WTC11 (cell line): ENCODE measurements around the gene CENPL. TPM values are rescaled to one million over a fixed set of nuclear protein-coding genes. Genes with fewer than 3 reads are reported as not detected.

Experiments used
- ATAC-seq: fragments of 200-7000 bp; cut with Tn5 transposase; 2 replicates; pipeline ENCODE4 v1.10.0; 2021; ENCODE audit warnings: mild to moderate bottlenecking, moderate library complexity
- CTCF ChIA-PET: fragments of 300-600 bp; sonication (Branson Sonifier 250); formaldehyde crosslinking; loops from one replicate; lab custom pipeline; 2021; ENCODE audit warnings: antibody characterized with exemption; lab: Charles Lee
- POLR2A ChIA-PET: fragments of 350-600 bp; sonication (Branson Sonifier 250); formaldehyde crosslinking; loops from one replicate; lab custom pipeline; 2021; ENCODE audit warnings: antibody characterized with exemption; lab: Charles Lee
- DNase-seq: peaks from one replicate; pipeline ENCODE4 v3.0.0; 2021; ENCODE audit warnings: low spot score
- H3K27ac Mint-ChIP-seq: 2 replicates; pipeline ENCODE4 v1.8.0; 2021; ENCODE audit warnings: mixed read lengths
- H3K27me3 Mint-ChIP-seq: 2 replicates; pipeline ENCODE4 v1.8.0; 2021; ENCODE audit warnings: low read depth, mild to moderate bottlenecking, moderate library complexity, mixed read lengths
- H3K36me3 Mint-ChIP-seq: 2 replicates; pipeline ENCODE4 v1.8.0; 2021; ENCODE audit warnings: mixed read lengths
- H3K4me1 Mint-ChIP-seq: 2 replicates; pipeline ENCODE4 v1.8.0; 2022; ENCODE audit warnings: mixed read lengths
- H3K4me3 Mint-ChIP-seq: 2 replicates; pipeline ENCODE4 v1.8.0; 2021; ENCODE audit warnings: mild to moderate bottlenecking, moderate library complexity, mixed read lengths
- H3K9me3 Mint-ChIP-seq: 2 replicates; pipeline ENCODE4 v1.8.0; 2021; ENCODE audit warnings: mixed read lengths
- AFF4 ChIP-seq: sonication (generic); formaldehyde crosslinking; IDR thresholded peaks from 2 replicates; pipeline ENCODE4 v1.8.1; 2023; ENCODE audit warnings: mild to moderate bottlenecking, missing genetic modification reagents, borderline replicate concordance
- ETV6 ChIP-seq: sonication (generic); formaldehyde crosslinking; IDR thresholded peaks from 2 replicates; pipeline ENCODE4 v1.8.1; 2022; ENCODE audit warnings: mild to moderate bottlenecking, missing genetic modification reagents
- GABPB1 ChIP-seq: sonication (generic); formaldehyde crosslinking; IDR thresholded peaks from 2 replicates; pipeline ENCODE4 v1.8.1; 2023; ENCODE audit warnings: mild to moderate bottlenecking, missing genetic modification reagents
- MYBL2 ChIP-seq: sonication (generic); formaldehyde crosslinking; IDR thresholded peaks from 2 replicates; pipeline ENCODE4 v1.8.1; 2023; ENCODE audit warnings: mild to moderate bottlenecking, moderate library complexity, missing genetic modification reagents
- NFATC4 ChIP-seq: fragments of 250-450 bp; sonication (Bioruptor Pico); IDR thresholded peaks from 2 replicates; pipeline ENCODE4 v1.9.0; 2021; ENCODE audit warnings: mild to moderate bottlenecking
- NFE2L1 ChIP-seq: sonication (generic); formaldehyde crosslinking; IDR thresholded peaks from 2 replicates; pipeline ENCODE4 v1.8.1; 2023; ENCODE audit warnings: missing genetic modification reagents
- OVOL2 ChIP-seq: fragments of 250-450 bp; sonication (Bioruptor Pico); IDR thresholded peaks from 2 replicates; pipeline ENCODE4 v1.9.0; 2021; ENCODE audit warnings: mild to moderate bottlenecking, borderline replicate concordance
- RORB ChIP-seq: fragments of 250-450 bp; sonication (Bioruptor Pico); IDR thresholded peaks from 2 replicates; pipeline ENCODE4 v1.9.0; 2021; ENCODE audit warnings: mild to moderate bottlenecking
- SMAD3 ChIP-seq: sonication (generic); formaldehyde crosslinking; IDR thresholded peaks from 2 replicates; pipeline ENCODE4 v1.8.0; 2022; ENCODE audit warnings: missing genetic modification reagents, mild to moderate bottlenecking, borderline replicate concordance
- SMAD4 ChIP-seq: sonication (generic); formaldehyde crosslinking; IDR thresholded peaks from 2 replicates; pipeline ENCODE4 v1.8.0; 2022; ENCODE audit warnings: mild to moderate bottlenecking, missing genetic modification reagents
- SOX15 ChIP-seq: fragments of 250-450 bp; sonication (Bioruptor Pico); IDR thresholded peaks from 2 replicates; pipeline ENCODE4 v1.9.0; 2021; ENCODE audit warnings: mild to moderate bottlenecking
- TP53 ChIP-seq: sonication (generic); formaldehyde crosslinking; IDR thresholded peaks from 2 replicates; pipeline ENCODE4 v1.8.1; 2023; ENCODE audit warnings: mild to moderate bottlenecking, missing genetic modification reagents
- USF1 ChIP-seq: sonication (generic); formaldehyde crosslinking; IDR thresholded peaks from 2 replicates; pipeline ENCODE4 v1.8.0; 2022; ENCODE audit warnings: mild to moderate bottlenecking, missing genetic modification reagents
- ZNF138 ChIP-seq: sonication (generic); formaldehyde crosslinking; conservative IDR thresholded peaks from 2 replicates; pipeline ENCODE4 v1.8.1; 2022; ENCODE audit warnings: mild to moderate bottlenecking, moderate library complexity, missing genetic modification reagents
- ZNF219 ChIP-seq: sonication (generic); formaldehyde crosslinking; IDR thresholded peaks from 2 replicates; pipeline ENCODE4 v1.8.0; 2023; ENCODE audit warnings: missing genetic modification reagents, mild to moderate bottlenecking, borderline replicate concordance
- ZNF232 ChIP-seq: sonication (generic); formaldehyde crosslinking; IDR thresholded peaks from 2 replicates; pipeline ENCODE4 v1.8.0; 2022; ENCODE audit warnings: mild to moderate bottlenecking, missing genetic modification reagents
- ZNF512 ChIP-seq: sonication (generic); formaldehyde crosslinking; IDR thresholded peaks from 2 replicates; pipeline ENCODE4 v1.8.1; 2022; ENCODE audit warnings: missing genetic modification reagents, borderline replicate concordance
- total RNA-seq: library from RNA; stranded (reverse); gene quantifications from 3 replicates; pipeline ENCODE4 v1.2.3, GENCODE V29; 2021
- TF ChIP-seq, protein P1 (sequence below): fragments of 250-450 bp; sonication (Bioruptor Pico); IDR thresholded peaks from 2 replicates; pipeline ENCODE4 v1.9.0; 2021; ENCODE audit warnings: mild to moderate bottlenecking
- TF ChIP-seq, protein P2 (sequence below): sonication (generic); formaldehyde crosslinking; IDR thresholded peaks from 2 replicates; pipeline ENCODE4 v1.8.0; 2022; ENCODE audit warnings: mild to moderate bottlenecking, missing genetic modification reagents
- TF ChIP-seq, protein P3 (sequence below): sonication (generic); formaldehyde crosslinking; IDR thresholded peaks from 2 replicates; pipeline ENCODE4 v1.8.1; 2023; ENCODE audit warnings: mild to moderate bottlenecking, moderate library complexity, missing genetic modification reagents

The CENPL gene
- total RNA-seq, 1 experiment from 2014 or later, result 20.1 TPM

GRCh38 chr1:173768827-173769226, 55.9 kb downstream of the CENPL start (continued):
- no peak for TF ChIP-seq GABPB1 (CRISPR knock-in tag)
- TF ChIP-seq MYBL2 (CRISPR knock-in tag), result no peak
- TF ChIP-seq USF1 (CRISPR knock-in tag), result no peak
- no peak for TF ChIP-seq SMAD3
- TF ChIP-seq RORB (CRISPR knock-in tag), result no peak
- TF ChIP-seq, protein P1, sequence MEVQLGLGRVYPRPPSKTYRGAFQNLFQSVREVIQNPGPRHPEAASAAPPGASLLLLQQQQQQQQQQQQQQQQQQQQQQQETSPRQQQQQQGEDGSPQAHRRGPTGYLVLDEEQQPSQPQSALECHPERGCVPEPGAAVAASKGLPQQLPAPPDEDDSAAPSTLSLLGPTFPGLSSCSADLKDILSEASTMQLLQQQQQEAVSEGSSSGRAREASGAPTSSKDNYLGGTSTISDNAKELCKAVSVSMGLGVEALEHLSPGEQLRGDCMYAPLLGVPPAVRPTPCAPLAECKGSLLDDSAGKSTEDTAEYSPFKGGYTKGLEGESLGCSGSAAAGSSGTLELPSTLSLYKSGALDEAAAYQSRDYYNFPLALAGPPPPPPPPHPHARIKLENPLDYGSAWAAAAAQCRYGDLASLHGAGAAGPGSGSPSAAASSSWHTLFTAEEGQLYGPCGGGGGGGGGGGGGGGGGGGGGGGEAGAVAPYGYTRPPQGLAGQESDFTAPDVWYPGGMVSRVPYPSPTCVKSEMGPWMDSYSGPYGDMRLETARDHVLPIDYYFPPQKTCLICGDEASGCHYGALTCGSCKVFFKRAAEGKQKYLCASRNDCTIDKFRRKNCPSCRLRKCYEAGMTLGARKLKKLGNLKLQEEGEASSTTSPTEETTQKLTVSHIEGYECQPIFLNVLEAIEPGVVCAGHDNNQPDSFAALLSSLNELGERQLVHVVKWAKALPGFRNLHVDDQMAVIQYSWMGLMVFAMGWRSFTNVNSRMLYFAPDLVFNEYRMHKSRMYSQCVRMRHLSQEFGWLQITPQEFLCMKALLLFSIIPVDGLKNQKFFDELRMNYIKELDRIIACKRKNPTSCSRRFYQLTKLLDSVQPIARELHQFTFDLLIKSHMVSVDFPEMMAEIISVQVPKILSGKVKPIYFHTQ (CRISPR knock-in tag), result no peak
- TF ChIP-seq, protein P2, sequence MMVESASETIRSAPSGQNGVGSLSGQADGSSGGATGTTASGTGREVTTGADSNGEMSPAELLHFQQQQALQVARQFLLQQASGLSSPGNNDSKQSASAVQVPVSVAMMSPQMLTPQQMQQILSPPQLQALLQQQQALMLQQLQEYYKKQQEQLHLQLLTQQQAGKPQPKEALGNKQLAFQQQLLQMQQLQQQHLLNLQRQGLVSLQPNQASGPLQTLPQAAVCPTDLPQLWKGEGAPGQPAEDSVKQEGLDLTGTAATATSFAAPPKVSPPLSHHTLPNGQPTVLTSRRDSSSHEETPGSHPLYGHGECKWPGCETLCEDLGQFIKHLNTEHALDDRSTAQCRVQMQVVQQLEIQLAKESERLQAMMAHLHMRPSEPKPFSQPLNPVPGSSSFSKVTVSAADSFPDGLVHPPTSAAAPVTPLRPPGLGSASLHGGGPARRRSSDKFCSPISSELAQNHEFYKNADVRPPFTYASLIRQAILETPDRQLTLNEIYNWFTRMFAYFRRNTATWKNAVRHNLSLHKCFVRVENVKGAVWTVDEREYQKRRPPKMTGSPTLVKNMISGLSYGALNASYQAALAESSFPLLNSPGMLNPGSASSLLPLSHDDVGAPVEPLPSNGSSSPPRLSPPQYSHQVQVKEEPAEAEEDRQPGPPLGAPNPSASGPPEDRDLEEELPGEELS (CRISPR knock-in tag), result no peak
- no peak for TF ChIP-seq NFE2L1 (CRISPR knock-in tag)
- TF ChIP-seq SMAD4, result no peak
- TF ChIP-seq AFF4 (CRISPR knock-in tag), result no peak

DNA sequence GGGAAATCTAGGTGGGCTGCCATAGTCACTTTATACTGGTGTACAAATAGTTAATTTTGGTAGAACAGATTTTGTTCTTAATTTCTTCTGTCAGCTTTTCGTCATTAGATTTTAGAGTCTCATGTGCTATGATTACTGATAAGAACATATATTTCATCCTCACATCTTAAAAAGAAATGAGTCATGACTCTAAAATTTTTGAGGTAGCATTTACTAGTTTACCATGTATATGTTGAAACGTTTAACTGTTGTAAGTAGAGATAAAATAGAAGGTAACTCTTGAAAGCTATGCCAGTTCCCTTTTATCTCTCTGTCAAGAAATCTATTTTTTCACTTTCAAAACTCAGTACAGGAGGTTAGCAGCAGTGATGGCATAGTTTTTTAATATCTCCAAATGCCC, 56.5 kb downstream of the CENPL start:
- H3K4me3 Mint-ChIP-seq, result no peak overlapping the region

More for the DNA sequence above, 56.5 kb downstream of the CENPL start:
- Mint-ChIP-seq H3K27me3 (no peaks in the 10 kb centered on the region), H3K9me3 (peaks cover 18% of the 10 kb centered on the region), H3K27ac (no peak overlapping the region), H3K4me1 (no peaks in the 10 kb centered on the region), H3K36me3 (peaks cover 21% of the 10 kb centered on the region)
- POLR2A ChIA-PET, result no interaction called here
- no peak for TF ChIP-seq ZNF232 (CRISPR knock-in tag)
- no peak for TF ChIP-seq OVOL2 (CRISPR knock-in tag)
- no peak for TF ChIP-seq NFATC4 (CRISPR knock-in tag)
- TF ChIP-seq, protein P1 (CRISPR knock-in tag), result no peak
- TF ChIP-seq ZNF138 (CRISPR knock-in tag), result no peak
- no peak for TF ChIP-seq SOX15 (CRISPR knock-in tag)
- no peak for TF ChIP-seq ZNF512
- no peak for TF ChIP-seq ZNF219
- no peak for TF ChIP-seq TP53 (CRISPR knock-in tag)
- TF ChIP-seq ETV6 (CRISPR knock-in tag), result no peak
- TF ChIP-seq, protein P3, sequence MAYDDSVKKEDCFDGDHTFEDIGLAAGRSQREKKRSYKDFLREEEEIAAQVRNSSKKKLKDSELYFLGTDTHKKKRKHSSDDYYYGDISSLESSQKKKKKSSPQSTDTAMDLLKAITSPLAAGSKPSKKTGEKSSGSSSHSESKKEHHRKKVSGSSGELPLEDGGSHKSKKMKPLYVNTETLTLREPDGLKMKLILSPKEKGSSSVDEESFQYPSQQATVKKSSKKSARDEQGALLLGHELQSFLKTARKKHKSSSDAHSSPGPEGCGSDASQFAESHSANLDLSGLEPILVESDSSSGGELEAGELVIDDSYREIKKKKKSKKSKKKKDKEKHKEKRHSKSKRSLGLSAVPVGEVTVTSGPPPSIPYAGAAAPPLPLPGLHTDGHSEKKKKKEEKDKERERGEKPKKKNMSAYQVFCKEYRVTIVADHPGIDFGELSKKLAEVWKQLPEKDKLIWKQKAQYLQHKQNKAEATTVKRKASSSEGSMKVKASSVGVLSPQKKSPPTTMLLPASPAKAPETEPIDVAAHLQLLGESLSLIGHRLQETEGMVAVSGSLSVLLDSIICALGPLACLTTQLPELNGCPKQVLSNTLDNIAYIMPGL, result no peak
- no peak for ATAC-seq
- no peak for DNase-seq
- CTCF ChIA-PET, result no interaction called here
